Right lobe of liver (tissue), 6 donors: ENCODE data around the gene COPG1. TPM values are rescaled to one million over a fixed set of nuclear protein-coding genes. Genes with fewer than 3 reads are reported as not detected.
"Not testable (repeated sequence)": the region's sequence is repeated elsewhere in the genome, so short reads cannot be mapped to it uniquely, and the experiment has no call there.

Experiments used
- ATAC-seq, 4 donors: fragments of 200-7000 bp; cut with Tn5 transposase; one replicate each; pipeline ENCODE4 v1.9.1; 2020; ENCODE audit warnings: mild to moderate bottlenecking in 4 of 4, moderate library complexity in 4 of 4
- DNase-seq, 3 donors: peaks; one replicate each; pipeline ENCODE4 v3.0.0-alpha.2; 2020
- H3K27ac ChIP-seq, 3 donors: fragments of 200-600 bp; one replicate each; pipeline ENCODE4 v1.8.0; 2022
- H3K27me3 ChIP-seq, 2 donors: fragments of 200-600 bp; one replicate each; pipeline ENCODE4 v1.8.0; 2022
- H3K36me3 ChIP-seq, 4 donors: fragments of 200-600 bp; sonication (generic) in 1 of 4; one replicate each; pipeline versions ENCODE4 v1.5.1 to v1.8.0; 2017 to 2022; ENCODE audit warnings: control low read depth in 1 of 4
- H3K4me1 ChIP-seq, 4 donors: fragments of 200-600 bp; sonication (generic) in 1 of 4; one replicate each; pipeline versions ENCODE4 v1.5.1 to v1.8.0; 2017 to 2022; ENCODE audit warnings: control low read depth in 1 of 4
- H3K4me3 ChIP-seq, 3 donors: fragments of 200-600 bp; one replicate each; pipeline ENCODE4 v1.8.0; 2022
- H3K9me3 ChIP-seq, 4 donors: fragments of 200-600 bp; sonication (generic) in 1 of 4; one replicate each; pipeline versions ENCODE4 v1.5.1 to v1.8.0; 2017 to 2022; ENCODE audit warnings: control low read depth in 1 of 4
- CTCF ChIP-seq, 4 donors: fragments of 200-600 bp in 3 of 4; fragments of 450-650 bp in 1 of 4; IDR thresholded peaks; one replicate each; pipeline versions ENCODE4 v1.5.1 to v1.8.0; 2016 to 2022; ENCODE audit warnings: antibody characterized with exemption in 4 of 4, mild to moderate bottlenecking in 2 of 4
- POLR2A ChIP-seq: fragments of 450-650 bp; IDR thresholded peaks from one replicate; pipeline ENCODE4 v1.6.1; 2017; ENCODE audit warnings: antibody characterized with exemption, mild to moderate bottlenecking
- WGBS: methylation state at CpG from one replicate; pipeline ENCODE4 v1.1.6; 2018; ENCODE audit warnings: low coverage, low lambda C conversion rate; ENCODE audit not compliant: insufficient coverage; ENCODE audit errors: missing lambda C conversion rate; 5-methylcytosine and 5-hydroxymethylcytosine counted together
- intact Hi-C, 2 donors: fragments of 100-400 bp; cut with DNase I; formaldehyde crosslinking; loops; one replicate each; pipeline versions ENCODE4 v1.11.2 to v1.14.1; 2022
- total RNA-seq, 6 experiments: library from RNA; depleted of rRNA in 2 of 6; stranded (reverse); fragments of >200 nt in 2 of 6; fragmentation: NEBNext Ultra II Directional in 3 of 6; extraction: Animal tissue kit (Norgen Biotek cat#: 25700) in 3 of 6; gene quantifications; one replicate each; pipeline versions ENCODE4 v1.1.0 to v1.2.4, GENCODE V29; 2016 to 2023
- donor health status: DM: no; HTN: yes; CAD: no.
- donor health status: DM: no; HTN: no; CAD: no.
- donor health status: DM: no; HTN: no; CAD: no.
- donor health status: DM: no; HTN: yes; CAD: no.
- donor health status: DM: no; HTN: yes; CAD: no.

COPG1 gene
- total RNA-seq, 6 experiments from 2014 or later = 75.9 to 140 (median 119) TPM

DNA sequence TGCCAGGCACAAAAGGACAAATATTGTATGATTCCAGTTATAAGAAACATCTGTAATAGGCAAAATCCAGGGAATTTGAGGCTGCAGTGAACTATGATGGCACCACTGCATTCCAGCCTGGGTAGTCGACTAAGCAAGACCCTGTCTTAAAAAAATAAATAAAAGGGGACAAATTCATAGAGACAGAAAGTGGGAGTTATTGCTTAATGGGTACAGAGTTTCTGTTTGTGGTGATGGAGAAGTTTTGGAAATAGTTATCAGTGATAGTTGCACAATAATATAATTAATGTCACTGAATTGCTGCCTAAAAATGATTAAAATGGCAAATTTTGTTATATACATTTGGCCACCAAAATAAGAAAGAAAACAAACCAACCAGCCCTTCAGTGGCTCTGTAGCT lies 38.1 kb upstream of the COPG1 start:
- ATAC-seq (peak; percentile 33 to 72 (median 49)), DNase-seq (no peak)
- peak overlapping the region in 1 of 3 donors; percentile 2 for H3K4me3 ChIP-seq
- peaks cover 0 to 30% (median 14%) of the 10 kb centered on the region in 4 donors for H3K4me1 ChIP-seq
- 13% methylated on average over 1 of the region's 1 CpG for WGBS
- H3K9me3 ChIP-seq = no peaks in the 10 kb centered on the region
- H3K27me3 ChIP-seq = no peaks in the 10 kb centered on the region
- TF ChIP-seq POLR2A (no peak), CTCF (IDR thresholded peaks at IDR 0.05) (no peak)
- intact Hi-C loops = no loop called here
- H3K27ac ChIP-seq = peak overlapping the region; percentile 31 to 79 (median 69)
- H3K36me3 ChIP-seq = no peaks in the 10 kb centered on the region

GRCh38 chr3:129211772-129212171 lies 37.6 kb upstream of the COPG1 start:
- peak overlapping the region; percentile 31 to 79 (median 69) for H3K27ac ChIP-seq
- TF ChIP-seq POLR2A = no peak
- TF ChIP-seq CTCF (IDR thresholded peaks at IDR 0.05) = no peak
- H3K4me1 ChIP-seq = peaks cover 0 to 30% (median 14%) of the 10 kb centered on the region in 4 donors
- no peaks in the 10 kb centered on the region for H3K27me3 ChIP-seq
- no peaks in the 10 kb centered on the region for H3K9me3 ChIP-seq
- H3K4me3 ChIP-seq = peak overlapping the region in 1 of 3 donors; percentile 2
- WGBS = 4% methylated on average over 6 of the region's 6 CpGs
- intact Hi-C loops = no loop called here
- ATAC-seq (peak; percentile 83 to 95 (median 86)), DNase-seq (peak; percentile 76 to 83 (median 82))
- H3K36me3 ChIP-seq = no peaks in the 10 kb centered on the region

- Histone ChIP-seq H3K9me3 (no peaks in the 10 kb centered on the region), H3K36me3 (no peaks in the 10 kb centered on the region), H3K27me3 (no peaks in the 10 kb centered on the region), H3K4me3 (no peak overlapping the region), H3K27ac (no peak overlapping the region), H3K4me1 (peaks cover 0 to 19% (median 7%) of the 10 kb centered on the region in 4 donors)
- intact Hi-C loops = no loop called here
- TF ChIP-seq CTCF (IDR thresholded peaks at IDR 0.05) (no peak), POLR2A (no peak)
- ATAC-seq (no peak), DNase-seq (no peak)
- WGBS = 97% methylated on average over 5 of the region's 5 CpGs
Observed at GRCh38 chr3:129213238-129213637, 36.2 kb upstream of the COPG1 start.

DNA sequence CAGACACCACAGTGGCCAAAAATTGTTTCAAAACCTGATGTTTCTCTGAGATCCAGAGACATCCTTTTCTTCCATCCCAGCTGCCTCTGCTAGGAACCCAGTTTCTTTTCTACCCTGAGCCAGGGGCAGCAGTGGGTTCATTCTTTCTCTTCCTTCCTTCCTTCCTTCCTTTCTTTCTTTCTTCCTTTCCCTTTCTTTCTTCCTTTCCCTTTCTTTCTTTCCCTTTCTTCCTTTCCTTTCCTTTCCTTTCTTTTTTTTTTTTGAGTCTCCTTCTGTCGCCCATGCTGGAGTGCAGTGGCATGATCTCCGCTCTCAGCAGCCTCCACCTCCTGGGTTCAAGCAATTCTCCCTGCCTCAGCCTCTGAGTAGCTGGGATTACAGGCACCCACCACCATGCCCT lies 30.7 kb upstream of the COPG1 start:
- no CpG with 5 or more reads among the region's 2 CpGs for WGBS
- TF ChIP-seq POLR2A = no peak
- TF ChIP-seq CTCF (IDR thresholded peaks at IDR 0.05) = no peak
- intact Hi-C loops = no loop called here
- no peak overlapping the region for H3K4me3 ChIP-seq
- DNase-seq = no peak
- no peak overlapping the region for H3K27ac ChIP-seq
- H3K36me3 ChIP-seq = no peaks in the 10 kb centered on the region
- no peaks in the 10 kb centered on the region for H3K9me3 ChIP-seq
- H3K4me1 ChIP-seq = peaks cover 0 to 2% (median 0%) of the 10 kb centered on the region in 4 donors
- no peaks in the 10 kb centered on the region for H3K27me3 ChIP-seq
- ATAC-seq = no peak

DNA sequence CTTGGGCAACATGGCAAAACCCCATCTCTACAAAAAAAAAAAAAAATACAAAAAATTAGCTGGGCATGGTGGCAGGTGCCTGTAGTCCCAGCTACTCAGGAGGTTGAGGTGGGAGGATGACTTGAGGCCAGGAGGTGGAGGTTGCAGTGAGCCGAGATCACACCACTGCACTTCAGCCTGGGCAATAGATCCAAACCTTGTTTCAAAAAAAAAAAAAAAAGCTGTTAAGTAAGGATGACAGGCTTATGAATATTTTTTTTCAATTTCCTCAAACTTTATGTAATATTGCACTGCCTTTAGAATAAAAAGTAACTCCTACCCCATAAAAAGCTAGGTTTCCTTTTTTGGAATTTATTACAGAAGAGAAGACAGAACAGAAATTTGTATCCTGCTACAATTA lies 25.0 kb upstream of the COPG1 start:
- intact Hi-C loops, H3K36me3 ChIP-seq, H3K27me3 ChIP-seq, H3K9me3 ChIP-seq, DNase-seq: not testable (repeated sequence)
- peak overlapping the region in 1 of 3 donors; percentile 6 for H3K4me3 ChIP-seq
- peaks cover 0 to 34% (median 5%) of the 10 kb centered on the region in 4 donors for H3K4me1 ChIP-seq
- peak overlapping the region; percentile 79 to 85 (median 82) for H3K27ac ChIP-seq
- 0% methylated on average over 1 of the region's 1 CpG for WGBS
- peak in 3 of 4 donors; percentile 6 to 16 (median 15) for ATAC-seq
